Vagina (tissue), 2 donors: ENCODE results near the gene HOXB4. TPM values are rescaled to one million over a fixed set of nuclear protein-coding genes. Genes with fewer than 3 reads are reported as not detected.

Experiments used
- DNase-seq, 2 donors: peaks; one replicate each; pipeline ENCODE4 v3.0.0-alpha.2; 2017; ENCODE audit errors: extremely low spot score in 2 of 2
- H3K27ac ChIP-seq: fragments of 200-600 bp; sonication (generic); one replicate; pipeline ENCODE4 v1.5.1; 2019
- H3K27me3 ChIP-seq: fragments of 200-600 bp; sonication (generic); one replicate; pipeline ENCODE4 v1.5.1; 2019
- H3K36me3 ChIP-seq, 2 donors: fragments of 200-600 bp; sonication (generic); one replicate each; pipeline ENCODE4 v1.5.1; 2017 to 2019
- H3K4me1 ChIP-seq: fragments of 200-600 bp; sonication (generic); one replicate; pipeline ENCODE4 v1.5.1; 2019
- H3K4me3 ChIP-seq, 2 donors: fragments of 200-600 bp; sonication (generic); 1 replicate in 1 of 2; 2 replicates in 1 of 2; pipeline ENCODE4 v1.5.1; 2016 to 2019
- H3K9me3 ChIP-seq: fragments of 200-600 bp; sonication (generic); one replicate; pipeline ENCODE4 v1.5.1; 2019
- POLR2A ChIP-seq, 2 donors: fragments of 450-650 bp; IDR thresholded peaks; one replicate each; pipeline ENCODE4 v1.6.1; 2017; ENCODE audit warnings: antibody characterized with exemption in 2 of 2, mild to moderate bottlenecking in 2 of 2, moderate library complexity in 2 of 2
- POLR2AphosphoS5 ChIP-seq, 2 donors: sonication (generic); formaldehyde crosslinking; IDR thresholded peaks; one replicate each; pipeline ENCODE4 v1.9.0; 2017; ENCODE audit warnings: antibody characterized with exemption in 2 of 2, mild to moderate bottlenecking in 2 of 2, low read depth in 1 of 2; ENCODE audit not compliant: insufficient read depth in 1 of 2
- intact Hi-C: fragments of 100-400 bp; cut with DNase I; formaldehyde crosslinking; loops from one replicate; pipeline ENCODE4 v1.15.1; 2023
- total RNA-seq: library from RNA; depleted of rRNA; stranded (reverse); fragments of >200 nt; gene quantifications from one replicate; pipeline ENCODE4 v1.2.3, GENCODE V29; 2016
- TF ChIP-seq, protein P1 (sequence below), 3 experiments: fragments of 450-650 bp in 2 of 3; fragments of 200-600 bp in 1 of 3; sonication (generic) in 1 of 3; IDR thresholded peaks; one replicate each; pipeline ENCODE4 v1.5.1; 2017 to 2019; ENCODE audit warnings: antibody characterized with exemption in 3 of 3, mild to moderate bottlenecking in 2 of 3, moderate library complexity in 2 of 3

HOXB4 gene
- total RNA-seq, 1 donor from 2014 or later = 1.5 TPM

DNA sequence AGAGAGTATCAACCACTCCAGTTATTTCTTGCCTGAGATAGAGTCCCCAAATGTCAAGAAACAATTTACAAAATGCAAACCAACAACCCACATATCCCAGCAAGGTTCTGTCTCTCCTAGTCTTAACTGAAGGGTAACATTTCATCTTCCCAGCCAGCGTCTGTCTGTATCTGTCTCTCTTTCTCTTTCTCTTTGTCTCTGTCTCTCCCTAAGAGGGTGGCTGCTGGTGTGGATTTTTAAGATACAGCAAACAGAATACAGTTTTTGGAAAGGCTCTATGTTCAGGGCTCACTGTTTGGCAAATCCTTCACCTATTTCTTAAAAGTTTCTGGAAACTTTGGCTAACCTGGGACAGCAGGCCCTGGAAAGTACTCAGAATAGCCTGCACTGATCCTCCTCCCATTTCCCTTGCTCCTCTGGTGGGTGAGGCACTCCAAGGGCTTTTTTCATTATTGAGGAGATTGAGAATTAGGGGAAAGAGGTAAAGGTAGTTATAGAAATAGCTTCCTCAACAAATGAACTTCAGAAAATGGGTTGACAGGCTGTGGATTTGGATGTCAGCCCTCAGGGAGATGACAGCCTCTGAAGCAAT lies 6.2 kb downstream of the HOXB4 start:
- Histone ChIP-seq H3K4me3 (no peak overlapping the region), H3K36me3 (no peaks in the 10 kb centered on the region), H3K9me3 (no peaks in the 10 kb centered on the region), H3K27me3 (peaks cover 9% of the 10 kb centered on the region), H3K27ac (peak overlapping the region; percentile 35), H3K4me1 (peaks cover 18% of the 10 kb centered on the region)
- intact Hi-C loops = no loop called here
- no peak for DNase-seq
- TF ChIP-seq, protein P1, sequence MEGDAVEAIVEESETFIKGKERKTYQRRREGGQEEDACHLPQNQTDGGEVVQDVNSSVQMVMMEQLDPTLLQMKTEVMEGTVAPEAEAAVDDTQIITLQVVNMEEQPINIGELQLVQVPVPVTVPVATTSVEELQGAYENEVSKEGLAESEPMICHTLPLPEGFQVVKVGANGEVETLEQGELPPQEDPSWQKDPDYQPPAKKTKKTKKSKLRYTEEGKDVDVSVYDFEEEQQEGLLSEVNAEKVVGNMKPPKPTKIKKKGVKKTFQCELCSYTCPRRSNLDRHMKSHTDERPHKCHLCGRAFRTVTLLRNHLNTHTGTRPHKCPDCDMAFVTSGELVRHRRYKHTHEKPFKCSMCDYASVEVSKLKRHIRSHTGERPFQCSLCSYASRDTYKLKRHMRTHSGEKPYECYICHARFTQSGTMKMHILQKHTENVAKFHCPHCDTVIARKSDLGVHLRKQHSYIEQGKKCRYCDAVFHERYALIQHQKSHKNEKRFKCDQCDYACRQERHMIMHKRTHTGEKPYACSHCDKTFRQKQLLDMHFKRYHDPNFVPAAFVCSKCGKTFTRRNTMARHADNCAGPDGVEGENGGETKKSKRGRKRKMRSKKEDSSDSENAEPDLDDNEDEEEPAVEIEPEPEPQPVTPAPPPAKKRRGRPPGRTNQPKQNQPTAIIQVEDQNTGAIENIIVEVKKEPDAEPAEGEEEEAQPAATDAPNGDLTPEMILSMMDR (IDR thresholded peaks at IDR 0.05) = no peak
- no peak for TF ChIP-seq POLR2AphosphoS5 (IDR thresholded peaks at IDR 0.05; ENCODE audit: insufficient read depth in 1 of 2, low read depth in 1 of 2)
- TF ChIP-seq POLR2A (IDR thresholded peaks at IDR 0.05) = no peak

GRCh38 chr17:48571024-48571818 lies 6.9 kb downstream of the HOXB4 start:
- intact Hi-C loops = no loop called here
- TF ChIP-seq, protein P1 (IDR thresholded peaks at IDR 0.05) = no peak
- TF ChIP-seq POLR2AphosphoS5 (IDR thresholded peaks at IDR 0.05; ENCODE audit: insufficient read depth in 1 of 2, low read depth in 1 of 2) (no peak), POLR2A (IDR thresholded peaks at IDR 0.05) (no peak)
- H3K4me1 ChIP-seq = peaks cover 13% of the 10 kb centered on the region
- H3K27ac ChIP-seq = peak overlapping the region; percentile 35
- H3K9me3 ChIP-seq = no peaks in the 10 kb centered on the region
- no peaks in the 10 kb centered on the region for H3K36me3 ChIP-seq
- no peak for DNase-seq
- peak overlapping the region in 1 of 2 donors; percentile 6 for H3K4me3 ChIP-seq
- H3K27me3 ChIP-seq = peaks cover 9% of the 10 kb centered on the region

DNA sequence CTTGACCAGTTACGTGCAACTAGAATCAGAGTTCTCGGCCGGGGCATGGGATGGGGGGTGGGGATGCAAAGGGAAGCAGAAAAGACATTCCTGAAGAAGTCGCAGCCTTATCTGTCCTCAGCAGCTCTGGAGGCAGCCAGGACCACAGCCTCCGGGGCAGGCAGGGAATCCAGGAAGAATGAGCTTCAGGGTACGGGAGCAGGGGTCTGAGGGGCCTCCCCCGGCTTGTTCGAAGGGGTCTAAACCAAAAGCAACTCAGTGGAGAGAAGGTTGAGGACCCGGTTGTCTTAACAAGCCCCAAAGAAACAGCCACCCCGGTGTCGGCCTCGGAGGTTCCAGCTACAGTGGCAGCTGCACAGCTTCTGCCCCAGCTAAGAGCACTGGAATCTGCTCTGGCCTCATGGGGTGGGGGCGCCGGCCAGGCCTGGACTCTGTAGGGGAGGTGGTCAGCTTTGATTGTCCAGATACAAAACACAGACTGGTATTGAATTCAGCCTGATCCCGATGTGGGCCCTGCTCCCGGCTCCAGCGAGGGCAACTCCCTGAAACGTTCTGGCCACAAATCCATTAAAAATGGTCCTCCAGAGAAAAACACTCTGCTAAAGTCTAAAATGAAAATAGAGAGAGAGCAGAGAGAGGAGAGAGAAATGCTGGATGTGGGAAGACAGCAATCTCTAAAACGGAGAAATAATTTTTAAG lies 7.7 kb downstream of the HOXB4 start:
- H3K27me3 ChIP-seq = peaks cover 9% of the 10 kb centered on the region
- H3K9me3 ChIP-seq = no peaks in the 10 kb centered on the region
- peak overlapping the region; percentile 5 for H3K27ac ChIP-seq
- peaks cover 5% of the 10 kb centered on the region for H3K4me1 ChIP-seq
- H3K4me3 ChIP-seq = no peak overlapping the region
- DNase-seq = no peak
- no peak for TF ChIP-seq POLR2A (IDR thresholded peaks at IDR 0.05)
- TF ChIP-seq, protein P1 (IDR thresholded peaks at IDR 0.05) = no peak
- no peak for TF ChIP-seq POLR2AphosphoS5 (IDR thresholded peaks at IDR 0.05; ENCODE audit: insufficient read depth in 1 of 2, low read depth in 1 of 2)
- H3K36me3 ChIP-seq = no peaks in the 10 kb centered on the region
- intact Hi-C loops = no loop called here

DNA sequence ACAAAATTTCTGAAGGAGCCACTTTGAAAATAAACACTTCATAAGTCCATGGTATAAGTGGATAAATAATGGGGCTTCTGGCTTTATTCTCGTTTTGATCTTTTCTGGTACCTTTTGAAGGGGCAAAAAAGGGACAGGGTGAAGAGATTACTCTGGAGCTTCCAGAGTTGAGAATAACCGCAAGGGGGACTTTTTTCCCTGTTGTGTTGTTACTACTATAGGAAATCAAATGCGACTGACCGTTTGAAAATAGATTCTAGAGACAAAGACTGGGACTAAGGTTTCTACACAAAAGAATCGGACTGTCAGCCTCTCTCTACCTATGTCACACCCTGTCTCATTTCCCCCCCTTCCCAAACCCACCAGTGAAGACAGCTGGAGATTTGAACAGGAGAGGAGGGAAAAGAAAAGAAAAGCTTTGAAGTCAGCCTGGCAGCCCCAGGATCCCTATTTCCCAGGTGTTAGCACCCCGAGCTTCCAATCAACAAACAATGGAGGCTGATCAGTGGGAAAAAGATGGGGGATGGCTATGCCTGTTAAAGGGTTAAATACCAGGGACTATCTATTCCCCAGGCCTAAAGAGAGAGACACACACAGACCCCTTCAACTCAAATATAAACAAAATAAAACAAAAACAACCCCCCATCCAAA lies 8.4 kb downstream of the HOXB4 start:
- Histone ChIP-seq H3K4me1 (no peaks in the 10 kb centered on the region), H3K27ac (peak overlapping the region; percentile 5), H3K36me3 (no peaks in the 10 kb centered on the region), H3K9me3 (no peaks in the 10 kb centered on the region), H3K4me3 (no peak overlapping the region), H3K27me3 (peaks cover 9% of the 10 kb centered on the region)
- intact Hi-C loops = no loop called here
- TF ChIP-seq POLR2A (IDR thresholded peaks at IDR 0.05) (no peak), POLR2AphosphoS5 (IDR thresholded peaks at IDR 0.05; ENCODE audit: insufficient read depth in 1 of 2, low read depth in 1 of 2) (no peak)
- TF ChIP-seq, protein P1 (IDR thresholded peaks at IDR 0.05) = no peak
- DNase-seq = no peak
